ENCODE measurements around the gene PRKCB.
"Not testable (repeated sequence)": the region's sequence is repeated elsewhere in the genome, so short reads cannot be mapped to it uniquely, and the experiment has no call there.

Gene PRKCB

DNA sequence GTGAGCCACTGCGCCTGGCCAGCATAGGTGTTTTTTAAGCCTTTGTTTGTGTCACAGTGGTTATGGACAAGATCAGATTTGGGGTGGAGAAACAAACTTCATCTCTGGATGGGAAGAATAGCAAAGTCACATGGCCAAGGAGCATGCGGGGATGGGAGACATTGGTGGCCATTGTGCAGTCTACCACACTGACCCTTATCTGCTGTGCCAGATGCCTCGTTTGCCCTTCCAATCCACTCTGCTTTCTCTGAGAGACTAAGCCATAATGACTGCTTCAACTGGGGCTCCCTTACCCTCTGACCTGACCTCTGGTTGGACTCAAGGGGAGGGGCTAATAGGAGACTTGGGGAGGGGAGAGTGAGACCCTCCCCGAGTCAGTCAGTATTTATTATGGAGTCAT is 166.8 kb downstream of the PRKCB start:
- no peak overlapping the region for H3K27ac ChIP-seq (ENCODE audit: low read depth, low read length)

DNA sequence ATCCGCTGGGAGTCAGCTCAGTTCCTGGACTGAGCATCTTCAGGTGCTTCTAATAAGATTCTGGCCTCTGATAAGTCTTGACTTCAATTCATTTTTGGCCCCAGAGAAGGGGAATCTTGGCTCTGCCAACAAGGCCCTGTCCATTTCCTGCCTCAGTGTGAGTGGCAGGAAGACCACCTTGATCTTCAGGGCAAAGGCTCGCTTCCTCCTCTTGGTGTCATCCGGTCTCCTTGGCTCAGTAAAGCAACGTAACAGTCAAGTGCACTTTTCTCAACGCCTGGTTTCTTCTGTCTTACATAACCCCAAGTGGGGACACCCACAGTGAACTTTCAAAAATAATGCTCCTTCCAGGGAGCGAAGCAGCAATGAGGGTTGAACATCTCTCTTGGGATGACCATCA is 169.8 kb downstream of the PRKCB start:
- H3K9me3 ChIP-seq (ENCODE audit: low read length): no peaks in the 10 kb centered on the region
- no peak overlapping the region for H3K4me3 ChIP-seq (ENCODE audit: low read depth in 1 of 2, low read length in 2 of 2)
- H3K27ac ChIP-seq (ENCODE audit: low read depth, low read length): no peak overlapping the region
- H3K36me3 ChIP-seq (ENCODE audit: insufficient read depth, low read length): no peaks in the 10 kb centered on the region
- H3K4me1 ChIP-seq (ENCODE audit: insufficient read depth, low read length): no peaks in the 10 kb centered on the region
- H3K27me3 ChIP-seq (ENCODE audit: control insufficient read depth in 1 of 2, insufficient read depth in 2 of 2, low read length in 2 of 2): no peaks in the 10 kb centered on the region
- no peak overlapping the region for H3K9ac ChIP-seq (ENCODE audit: low read length)

More for the DNA sequence above, 166.8 kb downstream of the PRKCB start:
- H3K27me3 ChIP-seq (ENCODE audit: control insufficient read depth in 1 of 2, insufficient read depth in 2 of 2, low read length in 2 of 2): no peaks in the 10 kb centered on the region
- H3K9ac ChIP-seq (ENCODE audit: low read length): no peak overlapping the region
- no peaks in the 10 kb centered on the region for H3K4me1 ChIP-seq (ENCODE audit: insufficient read depth, low read length)
- H3K4me3 ChIP-seq (ENCODE audit: low read depth in 1 of 2, low read length in 2 of 2): no peak overlapping the region
- H3K9me3 ChIP-seq (ENCODE audit: low read length): no peaks in the 10 kb centered on the region
- H3K36me3 ChIP-seq (ENCODE audit: insufficient read depth, low read length): no peaks in the 10 kb centered on the region

DNA sequence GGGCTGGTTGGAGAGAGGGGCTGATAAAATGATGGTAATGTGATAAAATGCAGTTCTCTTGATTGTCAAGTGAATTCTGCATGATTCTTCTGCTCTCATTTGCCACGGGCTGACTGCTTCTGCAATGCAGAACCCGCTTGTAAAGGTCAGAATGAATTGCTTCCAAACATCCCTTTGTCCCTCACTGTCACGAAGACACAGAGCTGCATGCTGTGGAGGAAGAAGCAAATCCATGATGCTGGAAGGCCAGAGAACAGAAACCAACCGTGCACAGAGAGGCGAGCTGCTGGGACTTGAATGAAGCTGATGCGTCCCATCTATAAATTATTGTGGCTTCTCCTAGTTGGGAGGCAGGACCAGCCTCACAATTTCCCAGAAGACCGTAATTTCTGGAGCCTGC is 171.6 kb downstream of the PRKCB start:
- Histone ChIP-seq H3K27me3 (ENCODE audit: control insufficient read depth in 1 of 2, insufficient read depth in 2 of 2, low read length in 2 of 2) (no peaks in the 10 kb centered on the region), H3K4me3 (ENCODE audit: low read depth in 1 of 2, low read length in 2 of 2) (no peak overlapping the region), H3K36me3 (ENCODE audit: insufficient read depth, low read length) (no peaks in the 10 kb centered on the region), H3K4me1 (ENCODE audit: insufficient read depth, low read length) (no peaks in the 10 kb centered on the region), H3K27ac (ENCODE audit: low read depth, low read length) (no peak overlapping the region), H3K9me3 (ENCODE audit: low read length) (no peaks in the 10 kb centered on the region), H3K9ac (ENCODE audit: low read length) (no peak overlapping the region)

DNA sequence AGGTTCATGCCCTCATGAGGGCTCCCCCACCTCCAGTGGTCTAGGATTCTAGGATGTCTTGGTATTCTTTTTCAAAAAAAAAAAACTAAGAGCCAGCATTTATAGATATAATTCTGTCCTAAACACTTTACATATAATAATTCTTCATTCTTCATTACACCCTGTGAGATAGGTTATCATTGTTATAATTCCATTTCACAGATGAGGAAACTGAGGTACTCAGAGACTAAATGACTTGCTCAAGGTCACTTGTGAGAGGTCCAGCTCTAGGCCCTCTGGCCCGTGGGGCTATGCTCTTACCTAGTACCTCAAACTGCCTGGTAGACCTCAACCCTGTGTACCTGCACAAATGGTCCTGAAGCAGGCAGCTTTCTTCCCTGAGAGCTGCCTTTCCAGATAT is 172.2 kb downstream of the PRKCB start:
- Histone ChIP-seq H3K9me3 (ENCODE audit: low read length) (no peaks in the 10 kb centered on the region), H3K36me3 (ENCODE audit: insufficient read depth, low read length) (no peaks in the 10 kb centered on the region), H3K27ac (ENCODE audit: low read depth, low read length) (no peak overlapping the region), H3K4me3 (ENCODE audit: low read depth in 1 of 2, low read length in 2 of 2) (no peak overlapping the region), H3K4me1 (ENCODE audit: insufficient read depth, low read length) (no peaks in the 10 kb centered on the region), H3K9ac (ENCODE audit: low read length) (no peak overlapping the region), H3K27me3 (ENCODE audit: control insufficient read depth in 1 of 2, insufficient read depth in 2 of 2, low read length in 2 of 2) (no peaks in the 10 kb centered on the region)

DNA sequence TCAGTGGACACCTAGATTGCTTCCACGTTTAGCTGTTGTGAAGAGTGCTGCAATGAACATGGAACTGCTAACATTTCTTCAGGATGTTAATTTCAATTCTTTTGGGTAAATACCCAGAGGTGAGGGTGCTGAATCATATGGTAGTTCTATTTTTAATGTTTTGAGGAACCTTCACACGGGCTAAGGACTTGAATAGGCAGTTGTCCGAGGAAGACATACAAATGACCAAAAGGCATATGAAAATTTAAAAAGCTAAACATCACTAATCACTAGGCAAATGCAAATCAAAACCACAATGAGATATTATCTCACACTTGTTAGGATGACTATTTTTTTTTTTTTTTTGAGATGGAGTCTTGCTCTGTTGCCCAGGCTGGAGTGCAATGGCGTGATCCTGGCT is 173.3 kb downstream of the PRKCB start:
- no peak overlapping the region for H3K4me3 ChIP-seq (ENCODE audit: low read depth in 1 of 2, low read length in 2 of 2)
- no peaks in the 10 kb centered on the region for H3K9me3 ChIP-seq (ENCODE audit: low read length)
- H3K36me3 ChIP-seq (ENCODE audit: insufficient read depth, low read length): no peaks in the 10 kb centered on the region
- no peak overlapping the region for H3K9ac ChIP-seq (ENCODE audit: low read length)
- H3K27me3 ChIP-seq (ENCODE audit: control insufficient read depth in 1 of 2, insufficient read depth in 2 of 2, low read length in 2 of 2): no peaks in the 10 kb centered on the region
- no peak overlapping the region for H3K27ac ChIP-seq (ENCODE audit: low read depth, low read length)
- no peaks in the 10 kb centered on the region for H3K4me1 ChIP-seq (ENCODE audit: insufficient read depth, low read length)

DNA sequence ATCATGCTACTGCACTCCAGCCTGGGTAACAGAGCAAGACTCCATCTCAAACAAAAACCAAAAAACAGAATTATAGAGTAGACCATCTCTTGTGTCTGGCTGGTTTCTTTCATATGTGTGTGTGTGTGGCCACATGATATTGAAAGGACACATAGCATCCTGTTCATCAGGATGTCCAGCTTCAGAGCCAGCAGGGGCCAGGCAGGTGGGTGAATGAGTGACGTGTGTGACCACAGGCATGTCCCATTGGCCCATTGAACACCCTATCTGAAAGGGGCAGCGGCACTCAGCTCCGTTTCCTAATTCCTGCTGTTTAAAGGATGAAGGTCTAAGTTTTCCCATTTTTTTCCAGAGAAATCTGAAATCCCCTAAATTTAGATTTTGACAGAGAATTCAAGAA is 174.2 kb downstream of the PRKCB start:
- Histone ChIP-seq H3K27me3 (ENCODE audit: control insufficient read depth in 1 of 2, insufficient read depth in 2 of 2, low read length in 2 of 2) (no peaks in the 10 kb centered on the region), H3K9me3 (ENCODE audit: low read length) (no peaks in the 10 kb centered on the region), H3K36me3 (ENCODE audit: insufficient read depth, low read length) (no peaks in the 10 kb centered on the region), H3K4me3 (ENCODE audit: low read depth in 1 of 2, low read length in 2 of 2) (no peak overlapping the region), H3K4me1 (ENCODE audit: insufficient read depth, low read length) (no peaks in the 10 kb centered on the region), H3K27ac (ENCODE audit: low read depth, low read length) (no peak overlapping the region), H3K9ac (ENCODE audit: low read length) (no peak overlapping the region)

DNA sequence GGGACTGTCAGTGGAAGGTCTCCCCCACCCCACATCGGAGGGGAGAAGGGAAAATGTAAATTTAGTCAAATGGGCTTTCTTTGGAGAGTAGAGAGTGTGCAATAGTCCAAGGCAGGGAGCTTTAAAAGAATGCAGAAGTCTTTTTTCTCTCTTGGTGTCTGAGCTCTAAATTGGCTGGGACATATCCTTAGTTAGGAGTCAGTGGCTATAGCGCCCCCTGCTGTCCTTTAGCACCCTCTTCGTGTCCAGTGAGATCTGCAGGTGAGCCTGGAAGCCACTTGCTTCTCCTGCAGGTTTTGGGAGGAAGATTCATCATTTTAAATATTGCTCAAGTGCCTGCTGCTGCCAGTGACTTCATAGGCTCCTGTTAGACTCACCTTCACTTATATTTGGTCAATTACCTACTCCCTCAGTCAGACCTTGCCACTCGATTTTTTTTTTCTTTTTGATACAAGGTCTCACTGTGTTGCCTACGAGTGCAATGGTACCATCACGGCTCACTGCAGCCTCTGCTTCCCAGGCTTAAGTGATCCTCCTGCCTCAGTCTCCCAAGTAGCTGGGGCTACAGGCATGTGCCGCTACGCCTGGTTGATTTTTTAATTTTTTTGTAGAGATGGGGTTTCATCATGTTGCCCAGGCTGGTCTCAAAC is 174.8 kb downstream of the PRKCB start:
- H3K27me3 ChIP-seq (ENCODE audit: control insufficient read depth in 1 of 2, insufficient read depth in 2 of 2, low read length in 2 of 2): no peaks in the 10 kb centered on the region
- H3K4me1 ChIP-seq (ENCODE audit: insufficient read depth, low read length): no peaks in the 10 kb centered on the region
- no peak overlapping the region for H3K9ac ChIP-seq (ENCODE audit: low read length)
- no peak overlapping the region for H3K27ac ChIP-seq (ENCODE audit: low read depth, low read length)
- no peak overlapping the region for H3K4me3 ChIP-seq (ENCODE audit: low read depth in 1 of 2, low read length in 2 of 2)
- no peaks in the 10 kb centered on the region for H3K9me3 ChIP-seq (ENCODE audit: low read length)
- no peaks in the 10 kb centered on the region for H3K36me3 ChIP-seq (ENCODE audit: insufficient read depth, low read length)

DNA sequence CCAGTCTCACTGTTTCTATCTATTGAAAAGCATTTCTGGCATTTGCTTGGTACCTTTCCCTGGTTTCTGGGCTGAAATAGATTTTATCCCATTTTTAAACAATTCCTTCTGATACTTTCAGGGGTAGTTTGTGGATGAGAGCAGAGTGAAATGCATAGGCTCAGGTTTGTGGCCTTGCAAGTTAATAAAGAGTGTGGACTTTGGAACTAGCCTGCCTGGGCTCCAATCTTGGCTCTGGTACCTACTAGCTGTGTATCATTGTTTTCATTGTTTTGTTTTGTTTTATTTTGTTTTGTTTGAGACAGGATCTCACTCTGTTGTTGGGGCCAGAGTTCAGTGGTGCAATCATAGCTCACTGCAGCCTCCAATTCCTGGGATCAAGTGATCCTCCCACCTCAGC is 175.5 kb downstream of the PRKCB start:
- Histone ChIP-seq H3K4me1 (ENCODE audit: insufficient read depth, low read length) (no peaks in the 10 kb centered on the region), H3K4me3 (ENCODE audit: low read depth in 1 of 2, low read length in 2 of 2) (no peak overlapping the region), H3K9me3 (ENCODE audit: low read length) (no peaks in the 10 kb centered on the region), H3K27ac (ENCODE audit: low read depth, low read length) (no peak overlapping the region), H3K27me3 (ENCODE audit: control insufficient read depth in 1 of 2, insufficient read depth in 2 of 2, low read length in 2 of 2) (no peaks in the 10 kb centered on the region), H3K9ac (ENCODE audit: low read length) (no peak overlapping the region), H3K36me3 (ENCODE audit: insufficient read depth, low read length) (no peaks in the 10 kb centered on the region)

DNA sequence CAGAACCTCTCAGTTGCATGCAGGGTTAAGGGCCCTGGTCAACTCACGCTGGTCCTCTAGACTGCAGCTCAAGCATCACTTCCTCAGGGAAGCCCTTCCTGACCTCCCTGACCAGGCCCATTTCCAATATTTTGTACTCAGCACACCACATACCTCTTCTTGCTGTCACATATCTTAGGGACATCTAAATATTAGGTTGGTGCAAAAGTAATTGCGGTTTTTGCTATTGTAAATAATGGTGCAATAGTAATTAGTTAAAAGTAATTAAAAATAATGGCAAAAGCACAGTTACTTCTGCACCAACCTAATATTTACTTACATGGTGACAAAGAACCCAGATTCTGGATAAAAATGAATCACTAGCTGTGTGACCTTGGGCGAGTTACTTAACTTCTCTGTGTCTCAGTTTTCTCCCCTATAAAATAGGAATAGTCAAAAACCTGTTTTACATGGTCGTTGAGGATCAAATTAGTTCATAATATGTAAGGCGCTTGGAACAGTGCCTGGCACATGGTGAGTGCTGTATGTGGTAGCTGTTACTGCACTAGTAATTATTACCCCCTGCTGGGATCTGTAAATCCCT is 177.4 kb downstream of the PRKCB start:
- Histone ChIP-seq H3K4me1 (ENCODE audit: insufficient read depth, low read length) (no peaks in the 10 kb centered on the region), H3K27me3 (ENCODE audit: control insufficient read depth in 1 of 2, insufficient read depth in 2 of 2, low read length in 2 of 2) (no peaks in the 10 kb centered on the region), H3K4me3 (ENCODE audit: low read depth in 1 of 2, low read length in 2 of 2) (no peak overlapping the region), H3K9ac (ENCODE audit: low read length) (no peak overlapping the region), H3K36me3 (ENCODE audit: insufficient read depth, low read length) (no peaks in the 10 kb centered on the region), H3K27ac (ENCODE audit: low read depth, low read length) (no peak overlapping the region), H3K9me3 (ENCODE audit: low read length) (no peaks in the 10 kb centered on the region)

DNA sequence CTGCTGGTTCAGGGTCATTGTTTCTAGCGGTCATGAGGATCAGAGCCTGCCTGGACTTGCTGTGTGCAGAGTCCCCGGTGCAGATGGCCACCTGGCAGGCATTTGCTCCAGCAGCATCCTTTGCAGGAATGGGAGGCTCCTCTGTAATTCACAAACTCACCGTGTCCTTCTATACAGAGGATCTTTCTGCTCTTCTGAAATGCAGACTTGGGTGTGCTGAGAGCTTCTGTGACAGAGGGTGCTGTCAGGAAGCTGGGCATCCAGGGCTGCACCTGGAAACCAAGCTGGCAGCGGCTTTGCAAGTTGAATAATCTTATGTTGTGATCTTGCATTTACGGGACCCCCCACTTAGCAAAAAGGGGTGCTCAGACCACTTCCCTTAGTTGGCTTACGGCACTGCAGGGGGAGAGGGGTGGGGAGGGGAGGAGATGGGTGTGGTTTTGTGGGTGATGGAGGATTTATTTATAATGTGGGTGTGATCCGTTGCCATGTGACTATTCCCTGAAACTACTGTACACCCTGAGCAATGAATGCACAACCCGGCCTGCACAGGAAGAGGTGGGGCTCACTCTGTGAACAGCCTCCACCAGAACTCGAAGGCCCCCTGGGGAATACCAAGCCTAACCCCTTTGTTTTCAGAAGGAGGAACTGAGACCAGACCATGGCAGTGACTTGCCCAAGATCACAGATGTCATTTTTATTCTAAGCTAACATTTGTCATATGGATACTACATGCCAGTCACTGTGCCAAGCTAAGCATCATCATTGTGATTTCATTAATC is 178.3 kb downstream of the PRKCB start:
- Histone ChIP-seq H3K9ac (ENCODE audit: low read length) (no peak overlapping the region), H3K27me3 (ENCODE audit: control insufficient read depth in 1 of 2, insufficient read depth in 2 of 2, low read length in 2 of 2) (no peaks in the 10 kb centered on the region), H3K4me1 (ENCODE audit: insufficient read depth, low read length) (no peaks in the 10 kb centered on the region), H3K27ac (ENCODE audit: low read depth, low read length) (no peak overlapping the region), H3K36me3 (ENCODE audit: insufficient read depth, low read length) (no peaks in the 10 kb centered on the region), H3K4me3 (ENCODE audit: low read depth in 1 of 2, low read length in 2 of 2) (no peak overlapping the region), H3K9me3 (ENCODE audit: low read length) (no peaks in the 10 kb centered on the region)

DNA sequence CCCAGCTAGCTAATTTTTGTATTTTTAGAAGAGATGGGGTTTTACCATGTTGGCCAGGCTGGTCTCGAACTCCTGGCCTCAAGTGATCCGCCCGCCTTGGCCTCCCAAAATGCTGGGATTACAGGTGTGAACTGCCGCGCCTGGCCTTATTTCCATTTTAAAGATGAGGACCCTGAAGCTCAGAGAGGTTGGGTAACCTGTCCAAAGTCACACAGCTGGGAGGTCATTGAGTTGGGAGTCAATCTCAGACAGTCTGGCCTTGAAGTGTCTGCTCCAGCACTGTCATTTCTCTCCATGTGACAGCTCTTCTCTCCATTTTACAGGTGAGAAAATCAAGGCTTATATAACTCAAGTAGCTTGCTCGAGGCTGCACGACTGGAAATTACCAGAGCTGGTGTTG is 179.2 kb downstream of the PRKCB start:
- H3K4me1 ChIP-seq (ENCODE audit: insufficient read depth, low read length); H3K4me3 ChIP-seq (ENCODE audit: low read depth in 1 of 2, low read length in 2 of 2); H3K27me3 ChIP-seq (ENCODE audit: control insufficient read depth in 1 of 2, insufficient read depth in 2 of 2, low read length in 2 of 2); H3K27ac ChIP-seq (ENCODE audit: low read depth, low read length); H3K9ac ChIP-seq (ENCODE audit: low read length); H3K36me3 ChIP-seq (ENCODE audit: insufficient read depth, low read length); H3K9me3 ChIP-seq (ENCODE audit: low read length): not testable (repeated sequence)

DNA sequence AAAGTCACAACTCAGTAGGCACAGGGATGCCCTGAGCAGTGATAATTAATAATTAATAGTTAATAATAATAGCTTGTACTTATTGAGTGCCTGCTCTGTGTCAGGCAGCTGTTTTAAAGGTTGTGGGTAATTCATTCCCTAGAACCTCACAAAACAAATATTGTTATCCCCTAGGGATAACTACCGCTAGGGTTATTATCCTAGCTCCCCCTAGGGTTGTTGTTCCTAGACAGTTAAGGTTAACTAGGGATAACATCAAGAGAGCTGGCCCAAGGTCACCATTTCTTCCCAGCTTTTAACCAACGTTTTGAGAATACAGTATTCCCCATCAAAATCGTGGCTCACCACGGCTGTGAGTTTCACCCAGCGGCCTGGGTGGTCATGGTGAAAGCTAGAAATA is 180.1 kb downstream of the PRKCB start:
- H3K4me1 ChIP-seq (ENCODE audit: insufficient read depth, low read length): no peaks in the 10 kb centered on the region
- no peaks in the 10 kb centered on the region for H3K27me3 ChIP-seq (ENCODE audit: control insufficient read depth in 1 of 2, insufficient read depth in 2 of 2, low read length in 2 of 2)
- H3K9me3 ChIP-seq (ENCODE audit: low read length): no peaks in the 10 kb centered on the region
- no peaks in the 10 kb centered on the region for H3K36me3 ChIP-seq (ENCODE audit: insufficient read depth, low read length)
- no peak overlapping the region for H3K27ac ChIP-seq (ENCODE audit: low read depth, low read length)
- no peak overlapping the region for H3K9ac ChIP-seq (ENCODE audit: low read length)
- no peak overlapping the region for H3K4me3 ChIP-seq (ENCODE audit: low read depth in 1 of 2, low read length in 2 of 2)
